Cardiac septum (tissue), 1 donor: ENCODE results near the gene SEC31B. TPM values are rescaled to one million over a fixed set of nuclear protein-coding genes. Genes with fewer than 3 reads are reported as not detected.

Experiments used
- DNase-seq: peaks from one replicate; pipeline ENCODE4 v3.0.0-alpha.2; 2020; ENCODE audit warnings: low spot score
- intact Hi-C: fragments of 100-400 bp; cut with DNase I; formaldehyde crosslinking; loops from one replicate; pipeline ENCODE4 v1.14.0; 2022
- long read RNA-seq: library from polyadenylated mRNA; unstranded; transcript quantifications from one replicate; pipeline ENCODE4 v2.0.0, GENCODE V29; 2021
- total RNA-seq: library from RNA; stranded (reverse); fragmentation: NEBNext Ultra II Directional; extraction: Animal tissue kit (Norgen Biotek cat#: 25700); gene quantifications from one replicate; pipeline ENCODE4 v1.2.1, GENCODE V29; 2021
- donor health status: DM: no; HTN: no; CAD: no.

SEC31B gene
- total RNA-seq: 7.4 TPM
- long read RNA-seq, partial matches to known transcripts: 0 of 2 reads
- long read RNA-seq, other reads (novel, unspliced or antisense): 2 of 2 reads

GRCh38 chr10:100519311-100520051 is at the start of gene SEC31B:
TSS of gene SEC31B (minus strand) at chr10:100519861. CDS start at chr10:100516952, 2,909 bp downstream.
- peak; percentile 82 for DNase-seq
- intact Hi-C loops: loop anchor here (5.0 to 10.0 kb wide), 2 partner anchors 87 to 175 kb away; partner anchors contain the start of gene SCD

GRCh38 chr10:100568912-100569311 is 49.3 kb upstream of the SEC31B start:
- DNase-seq: no peak
- intact Hi-C loops: loop anchor here (10.0 kb wide), 1 partner anchor 176 kb away; the partner anchor contains the start of gene PAX2

DNA sequence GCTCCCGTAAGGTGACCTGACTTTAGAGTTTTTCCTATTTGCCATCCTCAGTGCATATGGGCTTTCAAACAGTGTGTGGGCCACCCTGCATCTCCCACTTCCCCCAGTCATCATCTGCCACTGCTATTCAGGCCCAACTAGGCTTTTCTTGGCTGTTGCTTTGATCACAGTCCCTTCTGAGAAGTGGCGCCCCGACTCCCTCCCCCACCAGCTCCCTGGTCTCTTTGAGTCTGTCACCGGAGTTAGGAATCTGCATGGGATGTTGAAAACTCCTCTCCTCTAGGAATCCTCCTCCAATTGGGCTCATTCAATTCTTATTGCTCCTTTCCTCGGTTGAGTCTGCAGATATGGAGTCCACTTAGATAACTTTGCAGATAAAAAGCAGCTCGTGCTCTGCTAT is 48.2 kb upstream of the SEC31B start:
- intact Hi-C loops: loop anchor here (10.0 kb wide), 1 partner anchor 177 kb away; the partner anchor contains the start of gene PAX2
- DNase-seq: no peak

- DNase-seq: no peak
- intact Hi-C loops: loop anchor here (10.0 kb wide), 1 partner anchor 178 kb away; the partner anchor contains the start of gene PAX2
These were observed 47.6 kb upstream of the SEC31B start for GRCh38 chr10:100567249-100567648.

GRCh38 chr10:100566561-100566960 is 46.9 kb upstream of the SEC31B start:
- DNase-seq: no peak
- intact Hi-C loops: loop anchor here (10.0 kb wide), 1 partner anchor 178 kb away; the partner anchor contains the start of gene PAX2

GRCh38 chr10:100565206-100565985 is 45.7 kb upstream of the SEC31B start:
- DNase-seq: no peak
- intact Hi-C loops: loop anchor here (10.0 kb wide), 1 partner anchor 179 kb away; the partner anchor contains the start of gene PAX2

DNA sequence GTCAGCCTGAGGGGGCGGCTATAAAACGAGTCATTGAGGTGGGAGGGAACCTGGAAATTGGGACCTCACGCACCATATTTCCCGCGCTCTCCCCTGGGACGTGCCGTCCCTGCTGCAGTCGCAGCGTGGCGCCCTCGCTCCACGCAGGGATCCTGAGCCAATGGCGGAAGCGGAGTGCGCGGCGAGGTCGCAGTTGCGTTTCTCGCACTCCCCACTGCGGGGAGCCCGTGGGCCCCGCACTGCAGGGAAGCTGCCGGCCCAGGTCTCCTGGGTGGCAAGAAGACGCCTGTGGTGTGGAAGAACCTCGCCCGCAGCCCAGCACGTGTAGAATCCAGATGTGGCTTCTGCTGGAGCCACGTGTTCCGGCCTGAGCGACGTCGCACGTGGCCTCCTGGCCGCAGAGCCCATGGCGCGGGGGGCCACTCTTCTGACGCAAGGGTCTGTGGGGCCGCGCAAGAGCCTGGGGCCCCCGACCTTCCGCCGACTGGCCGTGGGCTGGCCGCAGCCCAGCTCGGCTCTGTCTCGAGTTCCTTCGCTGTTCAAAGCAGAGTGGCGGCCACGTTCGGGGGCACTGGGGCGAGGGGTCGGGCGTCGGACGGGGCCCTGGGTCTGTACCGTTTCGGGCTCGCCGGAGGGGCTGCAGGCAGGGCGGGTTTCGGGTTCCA is 42.5 kb upstream of the SEC31B start:
- peak; percentile 82 for DNase-seq
- intact Hi-C loops: loop anchor here (5.0 to 10.0 kb wide), 2 partner anchors 183 to 315 kb away; partner anchors contain the start of gene PAX2

DNA sequence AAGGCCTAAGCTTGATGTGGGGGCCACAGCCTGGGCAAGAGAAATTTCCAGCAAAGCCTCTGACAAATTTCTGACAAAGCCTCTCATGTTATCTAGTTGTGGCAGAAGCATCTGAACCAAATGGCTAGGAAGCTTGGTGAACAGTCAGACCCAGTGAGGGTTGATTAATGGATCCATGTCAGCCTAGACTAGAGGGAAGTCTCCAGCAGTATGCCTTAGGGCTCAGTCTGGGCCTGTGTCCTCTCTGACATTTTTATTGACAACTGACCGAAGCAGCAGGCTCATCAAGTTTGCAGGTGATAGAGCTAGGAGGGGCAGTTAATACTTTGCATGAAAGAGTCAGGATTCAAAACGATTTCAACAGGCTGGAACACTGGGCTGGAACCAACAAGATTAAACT is 41.3 kb upstream of the SEC31B start:
- no peak for DNase-seq
- intact Hi-C loops: loop anchor here (5.0 to 10.0 kb wide), 2 partner anchors 184 to 316 kb away; partner anchors contain the start of gene PAX2

- intact Hi-C loops: loop anchor here (5.0 to 10.0 kb wide), 2 partner anchors 185 to 317 kb away; partner anchors contain the start of gene PAX2
- DNase-seq: no peak
These were observed 40.6 kb upstream of the SEC31B start for GRCh38 chr10:100560248-100560647.

DNA sequence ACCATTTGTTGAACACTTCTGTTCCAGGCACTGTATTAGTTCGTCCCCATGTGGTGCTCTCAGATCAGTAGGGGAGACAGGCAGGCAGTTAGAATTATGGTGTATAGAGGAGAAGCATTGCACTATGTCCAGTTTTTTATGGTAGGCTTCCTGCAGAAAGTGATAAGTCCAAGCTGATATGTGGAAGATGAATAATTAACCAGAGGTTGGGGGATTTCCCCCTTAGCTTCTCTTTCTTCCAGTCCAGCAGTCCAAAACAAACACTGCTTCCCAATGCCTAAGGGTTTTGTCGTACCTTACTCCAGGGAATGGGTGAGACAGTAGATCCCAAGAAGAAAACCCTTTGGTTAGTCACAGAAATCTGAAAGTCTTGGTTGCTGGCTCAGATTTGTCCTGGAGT is 35.2 kb upstream of the SEC31B start:
- no peak for DNase-seq
- intact Hi-C loops: no loop called here

GRCh38 chr10:100553929-100554328 is 34.3 kb upstream of the SEC31B start:
- DNase-seq: no peak
- intact Hi-C loops: no loop called here

- no peak for DNase-seq
- intact Hi-C loops: no loop called here
These were observed 32.1 kb upstream of the SEC31B start for GRCh38 chr10:100551738-100552137.

- no peak for DNase-seq
- intact Hi-C loops: no loop called here
These were observed 31.5 kb upstream of the SEC31B start for GRCh38 chr10:100551196-100551595.

- intact Hi-C loops: no loop called here
- DNase-seq: no peak
These were observed 25.3 kb upstream of the SEC31B start for GRCh38 chr10:100544950-100545349.

GRCh38 chr10:100537475-100537874 is 17.8 kb upstream of the SEC31B start:
- no peak for DNase-seq
- intact Hi-C loops: no loop called here

DNA sequence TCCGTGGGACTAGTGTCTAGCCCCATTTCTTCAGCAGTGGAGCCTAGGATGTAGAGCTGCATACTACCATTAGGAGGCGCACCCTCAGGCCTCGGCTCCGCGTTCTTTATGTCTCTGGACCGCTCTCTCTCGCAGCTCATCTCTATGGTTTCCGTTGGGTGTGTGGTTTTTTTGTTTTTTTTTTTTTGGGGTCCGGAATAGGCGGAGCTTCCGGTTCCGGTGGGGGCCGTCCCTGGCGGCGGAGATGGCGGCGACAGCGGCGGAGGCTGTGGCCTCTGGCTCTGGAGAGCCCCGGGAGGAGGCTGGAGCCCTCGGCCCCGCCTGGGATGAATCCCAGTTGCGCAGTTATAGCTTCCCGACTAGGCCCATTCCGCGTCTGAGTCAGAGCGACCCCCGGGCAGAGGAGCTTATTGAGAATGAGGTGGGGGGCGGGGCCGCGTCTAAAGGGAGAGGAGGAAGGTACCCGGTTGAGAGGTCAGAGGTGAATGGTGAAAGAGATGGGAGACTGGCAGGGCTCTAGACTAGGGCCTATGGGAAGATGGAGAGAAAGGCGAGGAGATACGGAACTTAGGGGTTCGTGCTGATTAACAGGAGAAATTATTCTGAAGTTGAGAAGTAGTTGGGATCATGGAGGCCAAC is 16.2 kb upstream of the SEC31B start, which contains the start of gene HIF1AN:
Gene HIF1AN (plus strand): TSS at position 229 of the 639 bp plus-strand sequence. CDS start 16 bp downstream, at position 245.
- intact Hi-C loops: no loop called here
- peak; percentile 93 for DNase-seq

DNA sequence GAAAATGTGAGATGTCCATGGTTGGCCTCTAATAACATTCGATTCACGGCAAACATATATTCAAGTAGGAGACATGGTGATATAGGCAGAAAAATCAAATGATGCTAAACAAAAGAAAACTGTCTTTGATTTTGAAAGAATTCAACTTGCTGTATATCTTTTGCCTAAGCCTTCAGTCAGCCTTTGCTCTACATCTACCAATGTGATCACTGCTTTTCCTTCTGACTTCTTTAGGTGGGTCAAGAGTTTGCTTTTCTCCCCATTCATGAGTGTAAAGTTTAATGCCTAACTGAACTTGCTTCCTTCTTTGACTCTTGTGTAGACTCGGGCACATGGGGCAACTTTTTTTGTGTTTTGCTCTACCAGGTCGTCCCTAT is 15.7 kb upstream of the SEC31B start:
- no peak for DNase-seq
- intact Hi-C loops: no loop called here

DNA sequence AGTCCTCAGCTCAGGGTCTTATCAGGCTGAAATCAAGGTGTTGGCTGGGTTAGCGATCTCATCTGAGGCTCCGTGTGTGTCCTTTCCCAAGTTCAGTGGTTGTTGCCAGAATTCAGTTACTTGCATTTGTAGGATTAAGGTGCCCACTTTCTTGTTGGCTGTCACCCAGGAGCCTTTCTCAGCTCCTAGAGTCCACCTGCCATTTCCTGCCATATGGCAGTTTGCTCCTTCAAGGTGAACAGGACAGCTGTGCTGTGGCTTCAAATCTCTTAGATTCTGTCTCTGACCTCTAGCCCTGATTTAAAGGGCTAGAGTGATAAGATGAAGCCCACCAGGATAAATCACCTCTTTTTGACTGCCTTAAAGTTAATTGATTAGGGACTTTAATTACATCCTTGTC is 15.1 kb upstream of the SEC31B start:
- no peak for DNase-seq
- intact Hi-C loops: no loop called here

GRCh38 chr10:100531761-100532160 is 12.1 kb upstream of the SEC31B start:
- no peak for DNase-seq
- intact Hi-C loops: no loop called here
